Neural cell (in vitro differentiated cells): ENCODE results near the gene ITGAL. TPM values are rescaled to one million over a fixed set of nuclear protein-coding genes. Genes with fewer than 3 reads are reported as not detected.

Experiments used
- H2AFZ ChIP-seq: fragments of 200-600, 300-800 bp; sonication (generic), shearing (Covaris generic); 2 replicates; pipeline ENCODE4 v1.6.0; 2014; ENCODE audit warnings: low read depth, mild to moderate bottlenecking, antibody characterized with exemption, low read length, moderate library complexity
- H3F3A ChIP-seq: fragments of 200-600 bp; shearing (Covaris generic); 2 replicates; pipeline ENCODE4 v1.6.1; 2016; ENCODE audit warnings: mild to moderate bottlenecking, moderate library complexity, mixed read lengths, antibody characterized with exemption, low read length; ENCODE audit not compliant: insufficient read depth, poor library complexity, severe bottlenecking
- H3K27ac ChIP-seq: fragments of 200-600, 300-800 bp; sonication (generic), shearing (Covaris generic); 2 replicates; pipeline ENCODE4 v1.5.1; 2014; ENCODE audit warnings: mild to moderate bottlenecking, low read length, moderate library complexity
- H3K27me3 ChIP-seq: fragments of 300-800, 200-600 bp; sonication (generic), shearing (Covaris generic); 2 replicates; pipeline ENCODE4 v1.6.0; 2014; ENCODE audit warnings: mild to moderate bottlenecking, low read depth, low read length, moderate library complexity; ENCODE audit not compliant: insufficient read depth
- H3K36me3 ChIP-seq: fragments of 300-800, 200-600 bp; sonication (generic), shearing (Covaris generic); 2 replicates; pipeline ENCODE4 v1.5.1; 2014; ENCODE audit warnings: mild to moderate bottlenecking, antibody characterized with exemption, low read length, moderate library complexity; ENCODE audit not compliant: insufficient read depth
- H3K4me2 ChIP-seq: fragments of 300-800, 200-600 bp; sonication (generic), shearing (Covaris generic); 2 replicates; pipeline ENCODE4 v1.6.0; 2014; ENCODE audit warnings: mild to moderate bottlenecking, low read length
- H3K4me3 ChIP-seq: fragments of 300-800, 200-600 bp; sonication (generic), shearing (Covaris generic); 2 replicates; pipeline ENCODE4 v1.5.1; 2014; ENCODE audit warnings: mild to moderate bottlenecking, low read length, moderate library complexity
- H3K79me2 ChIP-seq: fragments of 200-600 bp; shearing (Covaris generic); replicated peaks from 2 replicates; pipeline ENCODE4 v1.6.0; 2014; ENCODE audit warnings: mild to moderate bottlenecking, low read length, moderate library complexity; ENCODE audit not compliant: insufficient read depth
- H3K9ac ChIP-seq: fragments of 300-800, 200-600 bp; sonication (generic), shearing (Covaris generic); 2 replicates; pipeline ENCODE4 v1.6.1; 2016; ENCODE audit warnings: mild to moderate bottlenecking, low read length, mixed read lengths
- H3K9me2 ChIP-seq: fragments of 200-600 bp; shearing (Covaris generic); 2 replicates; pipeline ENCODE4 v1.6.1; 2016; ENCODE audit warnings: mild to moderate bottlenecking, low read length, mixed read lengths; ENCODE audit not compliant: insufficient read depth
- H3K9me3 ChIP-seq: fragments of 200-600, 300-800 bp; sonication (generic), shearing (Covaris generic); 2 replicates; pipeline ENCODE4 v1.6.1; 2016; ENCODE audit warnings: mild to moderate bottlenecking, mixed run types, low read length, moderate library complexity, mixed read lengths
- H4K20me1 ChIP-seq: fragments of 200-600 bp; shearing (Covaris generic); 2 replicates; pipeline ENCODE4 v1.6.1; 2016; ENCODE audit warnings: mild to moderate bottlenecking, mixed run types; ENCODE audit not compliant: insufficient read depth
- CTCF ChIP-seq: fragments of 450-650 bp; IDR thresholded peaks from 2 replicates; pipeline ENCODE4 v1.5.1; 2014; ENCODE audit warnings: antibody characterized with exemption, mild to moderate bottlenecking, moderate library complexity; ENCODE audit not compliant: poor library complexity, severe bottlenecking
- EP300 ChIP-seq: fragments of 450-650 bp; conservative IDR thresholded peaks from 2 replicates; pipeline ENCODE4 v1.6.1; 2014; ENCODE audit warnings: antibody characterized with exemption, mild to moderate bottlenecking, moderate library complexity; ENCODE audit not compliant: poor library complexity, severe bottlenecking
- EZH2 ChIP-seq: fragments of 200-600, 300-800 bp; shearing (Covaris generic), sonication (generic); IDR thresholded peaks from 2 replicates; pipeline ENCODE4 v1.6.1; 2014; ENCODE audit warnings: antibody characterized with exemption, low read length, borderline replicate concordance, mild to moderate bottlenecking; ENCODE audit not compliant: insufficient read depth, poor library complexity, severe bottlenecking
- MXI1 ChIP-seq: fragments of 450-650 bp; conservative IDR thresholded peaks from 2 replicates; pipeline ENCODE4 v1.6.1; 2014; ENCODE audit warnings: antibody characterized with exemption, mild to moderate bottlenecking; ENCODE audit not compliant: poor library complexity, severe bottlenecking
- POLR2AphosphoS5 ChIP-seq: IDR thresholded peaks from 2 replicates; pipeline ENCODE4 v1.6.1; 2012
- RAD21 ChIP-seq: fragments of 450-650 bp; conservative IDR thresholded peaks from 2 replicates; pipeline ENCODE4 v1.6.1; 2014; ENCODE audit warnings: antibody characterized with exemption, mild to moderate bottlenecking, moderate library complexity
- REST ChIP-seq: IDR thresholded peaks from 2 replicates; pipeline ENCODE4 v1.6.1; 2012; ENCODE audit warnings: borderline replicate concordance
- SMC3 ChIP-seq: fragments of 450-650 bp; conservative IDR thresholded peaks from 2 replicates; pipeline ENCODE4 v1.6.1; 2014; ENCODE audit warnings: antibody characterized with exemption, mild to moderate bottlenecking, moderate library complexity; ENCODE audit not compliant: poor library complexity
- TAF1 ChIP-seq: IDR thresholded peaks from 2 replicates; pipeline ENCODE4 v1.6.1; 2012; ENCODE audit warnings: low read depth
- polyA plus RNA-seq: library from polyadenylated mRNA; depleted of rRNA; stranded (reverse); fragments of >200 nt; gene quantifications from 2 replicates; pipeline ENCODE4 v1.2.3, GENCODE V29; 2014
- small RNA-seq, 3 experiments: library from RNA; depleted of rRNA; stranded (forward); fragments of <200 nt; gene quantifications; one replicate each; pipeline ENCODE3, GENCODE V24; 2012

The ITGAL gene
- polyA plus RNA-seq, 1 donor from 2014 or later = not detected

- no peaks in the 10 kb centered on the region for H3K9me3 ChIP-seq
- no peaks in the 10 kb centered on the region for H3K79me2 ChIP-seq
- peak overlapping the region; percentile 98 for H3K27ac ChIP-seq
- H3K9ac ChIP-seq = peak overlapping the region; percentile 96
- no peaks in the 10 kb centered on the region for H4K20me1 ChIP-seq
- no peaks in the 10 kb centered on the region for H3K36me3 ChIP-seq
- H2AFZ ChIP-seq = peak overlapping the region; percentile 68
- H3F3A ChIP-seq = peaks cover 7% of the 10 kb centered on the region
- H3K9me2 ChIP-seq = no peaks in the 10 kb centered on the region
- no peak for TF ChIP-seq SMC3
- H3K4me2 ChIP-seq = peak overlapping the region; percentile 96
- H3K4me3 ChIP-seq = peak overlapping the region; percentile 79
- no peaks in the 10 kb centered on the region for H3K27me3 ChIP-seq
Measured at GRCh38 chr16:30570636-30571444, 98.3 kb downstream of the ITGAL start.

GRCh38 chr16:30571445-30572322 is 99.1 kb downstream of the ITGAL start, which contains the start of gene ZNF688:
ZNF688 (minus strand) TSS chr16:30571714; CDS start chr16:30571629, 85 bp downstream.
- no peaks in the 10 kb centered on the region for H4K20me1 ChIP-seq
- H3K36me3 ChIP-seq = no peaks in the 10 kb centered on the region
- TF ChIP-seq REST (peak; percentile 34), EZH2 (no peak), RAD21 (peak; percentile 37), MXI1 (peak; percentile 99), SMC3 (peak; percentile 49), EP300 (peak; percentile 54), CTCF (no peak), TAF1 (peak; percentile 71), POLR2AphosphoS5 (peak; percentile 28)
- H3K4me3 ChIP-seq = peak within 1 kb of the TSS; percentile 79
- peaks cover 7% of the 10 kb centered on the region for H3F3A ChIP-seq
- H3K9ac ChIP-seq = peak within 1 kb of the TSS; percentile 96
- peak within 1 kb of the TSS; percentile 68 for H2AFZ ChIP-seq
- peak within 1 kb of the TSS; percentile 96 for H3K4me2 ChIP-seq
- no peaks in the 10 kb centered on the region for H3K27me3 ChIP-seq
- H3K9me2 ChIP-seq = no peaks in the 10 kb centered on the region
- no peaks in the 10 kb centered on the region for H3K79me2 ChIP-seq
- H3K9me3 ChIP-seq = no peaks in the 10 kb centered on the region
- peak within 1 kb of the TSS; percentile 98 for H3K27ac ChIP-seq

Small RNA genes within 50 kb of the gene (small RNA-seq; reads per million reads assigned to genes)
- gene MIR4518 (0 reads per million in 3 experiments), gene RF00019 (0 to 1.2 (median 0) reads per million in 3 experiments), gene RNU7-61P (0 to 0.41 (median 0) reads per million in 3 experiments)

Other genes starting within 250 kb of the ITGAL start
- gene NPIPB13, start 224.3 kb upstream of the ITGAL start, polyA plus RNA-seq = 2.2 and 3.9 TPM in 2 replicates
- 76.3 and 83.3 TPM in 2 replicates for gene CD2BP2, start 117.4 kb upstream of the ITGAL start, polyA plus RNA-seq
- 24.1 and 32.5 TPM in 2 replicates for gene TBC1D10B, start 102.2 kb upstream of the ITGAL start, polyA plus RNA-seq
- gene MYL11, start 97.9 kb upstream of the ITGAL start, polyA plus RNA-seq = not detected in 2 replicates
- gene SEPTIN1, start 90.2 kb upstream of the ITGAL start, polyA plus RNA-seq = 0.38 TPM in 1 of 2 replicates, not detected in the other
- gene ZNF48, start 77.3 kb upstream of the ITGAL start, polyA plus RNA-seq = 42.3 and 48.9 TPM in 2 replicates
- gene ZNF771, start 65.1 kb upstream of the ITGAL start, polyA plus RNA-seq = 10.2 and 11.7 TPM in 2 replicates
- 47.3 and 60.4 TPM in 2 replicates for gene DCTPP1, start 42.7 kb upstream of the ITGAL start, polyA plus RNA-seq
- gene SEPHS2, start 26.9 kb upstream of the ITGAL start, polyA plus RNA-seq = 9.8 and 11.1 TPM in 2 replicates
- gene ZNF768, start 53.8 kb downstream of the ITGAL start, polyA plus RNA-seq = 54.4 and 56.5 TPM in 2 replicates
- gene ZNF747, start 62.1 kb downstream of the ITGAL start, polyA plus RNA-seq = 5.7 and 8.4 TPM in 2 replicates
- gene ZNF764, start 85.6 kb downstream of the ITGAL start, polyA plus RNA-seq = 10.5 and 14.9 TPM in 2 replicates
- gene ZNF688, start 99.0 kb downstream of the ITGAL start, polyA plus RNA-seq = 26.9 and 28.4 TPM in 2 replicates
- gene ZNF785, start 113.0 kb downstream of the ITGAL start, polyA plus RNA-seq = 26.4 and 44.1 TPM in 2 replicates
- 10.6 and 13.9 TPM in 2 replicates for gene ZNF689, start 137.6 kb downstream of the ITGAL start, polyA plus RNA-seq
- gene PRR14, start 178.2 kb downstream of the ITGAL start, polyA plus RNA-seq = 23.3 and 31.2 TPM in 2 replicates
- 19.0 and 24.2 TPM in 2 replicates for gene FBRS, start 185.7 kb downstream of the ITGAL start, polyA plus RNA-seq
- gene SRCAP, start 226.4 kb downstream of the ITGAL start, polyA plus RNA-seq = 0.76 and 2.4 TPM in 2 replicates